Stimulated activated CD4-positive, alpha-beta T cell treated with anti-CD3 and anti-CD28 coated beads, Interleukin-4, amount 100 ng/mL, for 48 hours (primary cell): ENCODE data around the gene SSBP2.
"Not testable (repeated sequence)": the region's sequence is repeated elsewhere in the genome, so short reads cannot be mapped to it uniquely, and the experiment has no call there.

Source experiments
- DNase-seq, 2 donors: peaks; one replicate each; pipeline ENCODE4 v3.0.0-alpha.2; 2020; ENCODE audit warnings: low read depth in 2 of 2

Gene SSBP2

GRCh38 chr5:81665795-81666194, 85.1 kb downstream of the SSBP2 start:
- no peak for DNase-seq

GRCh38 chr5:81660624-81661023, 90.3 kb downstream of the SSBP2 start:
- not testable (repeated sequence) for DNase-seq

GRCh38 chr5:81657386-81657785, 93.5 kb downstream of the SSBP2 start:
- DNase-seq = no peak

- no peak for DNase-seq
These were observed 94.1 kb downstream of the SSBP2 start for GRCh38 chr5:81656783-81657182.

- no peak for DNase-seq
These were observed 99.9 kb downstream of the SSBP2 start for GRCh38 chr5:81650987-81651386.

- no peak for DNase-seq
These were observed 104.4 kb downstream of the SSBP2 start for GRCh38 chr5:81646469-81646995.

GRCh38 chr5:81642210-81642609, 108.7 kb downstream of the SSBP2 start:
- no peak for DNase-seq

- DNase-seq = no peak
These were observed 111.3 kb downstream of the SSBP2 start for GRCh38 chr5:81639556-81639955.

GRCh38 chr5:81638471-81638870, 112.4 kb downstream of the SSBP2 start:
- no peak for DNase-seq

GRCh38 chr5:81633891-81634290, 117.0 kb downstream of the SSBP2 start:
- DNase-seq = no peak

GRCh38 chr5:81633471-81633870, 117.4 kb downstream of the SSBP2 start:
- no peak for DNase-seq

- no peak for DNase-seq
These were observed 118.2 kb downstream of the SSBP2 start for GRCh38 chr5:81632679-81633078.

- DNase-seq = no peak
These were observed 119.3 kb downstream of the SSBP2 start for GRCh38 chr5:81631621-81632020.

GRCh38 chr5:81631124-81631523, 119.8 kb downstream of the SSBP2 start:
- peak; percentile 8 to 21 for DNase-seq

GRCh38 chr5:81630684-81631083, 120.2 kb downstream of the SSBP2 start:
- no peak for DNase-seq

- DNase-seq = no peak
These were observed 120.9 kb downstream of the SSBP2 start for GRCh38 chr5:81629986-81630385.

GRCh38 chr5:81628061-81628460, 122.8 kb downstream of the SSBP2 start:
- DNase-seq = not testable (repeated sequence)

- DNase-seq = no peak
These were observed 124.4 kb downstream of the SSBP2 start for GRCh38 chr5:81626524-81626923.

- no peak for DNase-seq
These were observed 141.0 kb downstream of the SSBP2 start for GRCh38 chr5:81609810-81610375.

GRCh38 chr5:81608976-81609375, 141.9 kb downstream of the SSBP2 start:
- no peak for DNase-seq

- no peak for DNase-seq
These were observed 143.2 kb downstream of the SSBP2 start for GRCh38 chr5:81607693-81608092.

GRCh38 chr5:81606150-81606549, 144.7 kb downstream of the SSBP2 start:
- DNase-seq = no peak

GRCh38 chr5:81605299-81605698, 145.6 kb downstream of the SSBP2 start:
- no peak for DNase-seq

GRCh38 chr5:81604193-81604592, 146.7 kb downstream of the SSBP2 start:
- DNase-seq = no peak
